HL-60 (cell line): ENCODE results near the gene MRPS26.

ENCODE experiments used
- DNase-seq, 2 experiments: peaks; one replicate each; pipeline ENCODE4 v3.0.0-alpha.2; 2010 to 2020; ENCODE audit warnings: low read depth in 1 of 2, low spot score in 1 of 2
- H3K27ac ChIP-seq: fragments of 250-450 bp; sonication (Bioruptor Pico); replicated peaks from 2 replicates; pipeline ENCODE4 v1.5.1; 2020; ENCODE audit warnings: mild to moderate bottlenecking, moderate library complexity
- H3K27me3 ChIP-seq: fragments of 250-450 bp; sonication (Bioruptor Pico); 2 replicates; pipeline ENCODE4 v1.5.1; 2021; ENCODE audit warnings: mild to moderate bottlenecking, moderate library complexity; ENCODE audit not compliant: insufficient read depth, poor library complexity, severe bottlenecking
- H3K4me3 ChIP-seq: replicated peaks from 2 replicates; pipeline ENCODE4 v1.5.1; 2011; ENCODE audit warnings: mild to moderate bottlenecking, control low read depth, low read length; ENCODE audit not compliant: insufficient read depth
- CTCF ChIP-seq: IDR thresholded peaks from one replicate; pipeline ENCODE4 v1.5.1; 2011; ENCODE audit warnings: low read length, control low read depth, inconsistent platforms; ENCODE audit not compliant: insufficient read depth
- GABPA ChIP-seq: IDR thresholded peaks from 2 replicates; pipeline ENCODE4 v1.6.1; 2012; ENCODE audit warnings: low read depth
- POLR2AphosphoS5 ChIP-seq: IDR thresholded peaks from 2 replicates; pipeline ENCODE4 v1.6.1; 2012; ENCODE audit warnings: low read depth
- SPI1 ChIP-seq: IDR thresholded peaks from 2 replicates; pipeline ENCODE4 v1.6.1; 2012; ENCODE audit warnings: low read depth, mild to moderate bottlenecking, borderline replicate concordance
- TF ChIP-seq, protein P1 (sequence below): IDR thresholded peaks from 2 replicates; pipeline ENCODE4 v1.6.1; 2012; ENCODE audit warnings: low read depth; ENCODE audit not compliant: insufficient replicate concordance

MRPS26 gene

DNA sequence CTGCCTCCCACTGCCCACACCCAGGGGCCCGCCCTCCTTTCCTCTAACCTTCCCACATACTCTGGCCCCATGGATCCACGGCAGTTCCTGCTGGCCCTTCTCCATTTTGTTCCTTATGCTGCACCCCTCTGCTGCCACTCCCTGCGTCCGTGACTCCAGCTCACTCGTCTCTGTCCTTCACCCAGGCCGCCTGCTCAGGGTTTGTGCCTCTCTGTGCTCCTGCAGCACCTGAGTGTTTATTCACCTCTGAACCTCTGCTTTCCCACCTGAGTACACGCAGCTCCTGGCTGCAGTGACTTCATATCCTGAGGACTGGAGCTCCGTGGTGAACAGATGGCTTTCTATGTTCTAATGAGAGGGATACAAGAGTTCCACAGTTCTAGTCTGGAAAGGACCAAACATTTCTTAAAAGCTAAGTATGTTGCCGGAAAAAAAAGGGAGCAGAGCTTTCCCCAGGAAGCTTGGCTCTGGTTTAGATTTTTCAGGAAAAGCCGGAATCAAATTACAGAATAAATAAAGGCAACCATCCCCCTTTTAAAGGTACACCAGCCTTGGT lies 3.9 kb upstream of the MRPS26 start:
- TF ChIP-seq SPI1, result no peak
- no peak for TF ChIP-seq POLR2AphosphoS5
- TF ChIP-seq CTCF, result no peak
- no peak for TF ChIP-seq GABPA
- TF ChIP-seq, protein P1, sequence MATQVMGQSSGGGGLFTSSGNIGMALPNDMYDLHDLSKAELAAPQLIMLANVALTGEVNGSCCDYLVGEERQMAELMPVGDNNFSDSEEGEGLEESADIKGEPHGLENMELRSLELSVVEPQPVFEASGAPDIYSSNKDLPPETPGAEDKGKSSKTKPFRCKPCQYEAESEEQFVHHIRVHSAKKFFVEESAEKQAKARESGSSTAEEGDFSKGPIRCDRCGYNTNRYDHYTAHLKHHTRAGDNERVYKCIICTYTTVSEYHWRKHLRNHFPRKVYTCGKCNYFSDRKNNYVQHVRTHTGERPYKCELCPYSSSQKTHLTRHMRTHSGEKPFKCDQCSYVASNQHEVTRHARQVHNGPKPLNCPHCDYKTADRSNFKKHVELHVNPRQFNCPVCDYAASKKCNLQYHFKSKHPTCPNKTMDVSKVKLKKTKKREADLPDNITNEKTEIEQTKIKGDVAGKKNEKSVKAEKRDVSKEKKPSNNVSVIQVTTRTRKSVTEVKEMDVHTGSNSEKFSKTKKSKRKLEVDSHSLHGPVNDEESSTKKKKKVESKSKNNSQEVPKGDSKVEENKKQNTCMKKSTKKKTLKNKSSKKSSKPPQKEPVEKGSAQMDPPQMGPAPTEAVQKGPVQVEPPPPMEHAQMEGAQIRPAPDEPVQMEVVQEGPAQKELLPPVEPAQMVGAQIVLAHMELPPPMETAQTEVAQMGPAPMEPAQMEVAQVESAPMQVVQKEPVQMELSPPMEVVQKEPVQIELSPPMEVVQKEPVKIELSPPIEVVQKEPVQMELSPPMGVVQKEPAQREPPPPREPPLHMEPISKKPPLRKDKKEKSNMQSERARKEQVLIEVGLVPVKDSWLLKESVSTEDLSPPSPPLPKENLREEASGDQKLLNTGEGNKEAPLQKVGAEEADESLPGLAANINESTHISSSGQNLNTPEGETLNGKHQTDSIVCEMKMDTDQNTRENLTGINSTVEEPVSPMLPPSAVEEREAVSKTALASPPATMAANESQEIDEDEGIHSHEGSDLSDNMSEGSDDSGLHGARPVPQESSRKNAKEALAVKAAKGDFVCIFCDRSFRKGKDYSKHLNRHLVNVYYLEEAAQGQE, result no peak
- H3K27ac ChIP-seq, result no peak overlapping the region
- H3K27me3 ChIP-seq, result no peaks in the 10 kb centered on the region
- H3K4me3 ChIP-seq, result no peak overlapping the region
- DNase-seq, result no peak

DNA sequence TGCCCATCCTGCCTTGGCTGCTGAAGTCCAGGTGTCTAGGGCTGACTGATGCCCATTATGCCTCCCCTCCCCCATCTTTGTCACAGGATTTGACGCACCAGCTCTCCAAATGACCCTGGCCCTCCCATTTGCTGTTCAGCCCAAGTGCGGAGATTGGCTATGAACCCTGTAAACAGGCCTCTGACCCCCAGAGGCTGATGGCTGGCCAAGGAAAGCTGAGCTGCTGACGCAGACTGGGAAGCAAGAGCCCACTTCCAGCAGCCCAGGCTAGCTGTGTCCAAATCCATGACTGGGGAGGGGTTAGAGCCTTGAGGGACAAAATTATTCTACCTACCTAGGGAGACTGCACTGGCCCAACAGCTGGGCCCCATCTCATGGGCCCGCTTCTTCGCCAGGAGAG lies 3.2 kb upstream of the MRPS26 start:
- no peak for DNase-seq
- Histone ChIP-seq H3K4me3 (no peak overlapping the region), H3K27ac (no peak overlapping the region), H3K27me3 (no peaks in the 10 kb centered on the region)
- TF ChIP-seq, protein P1, result no peak
- TF ChIP-seq CTCF (no peak), SPI1 (no peak), GABPA (no peak)

DNA sequence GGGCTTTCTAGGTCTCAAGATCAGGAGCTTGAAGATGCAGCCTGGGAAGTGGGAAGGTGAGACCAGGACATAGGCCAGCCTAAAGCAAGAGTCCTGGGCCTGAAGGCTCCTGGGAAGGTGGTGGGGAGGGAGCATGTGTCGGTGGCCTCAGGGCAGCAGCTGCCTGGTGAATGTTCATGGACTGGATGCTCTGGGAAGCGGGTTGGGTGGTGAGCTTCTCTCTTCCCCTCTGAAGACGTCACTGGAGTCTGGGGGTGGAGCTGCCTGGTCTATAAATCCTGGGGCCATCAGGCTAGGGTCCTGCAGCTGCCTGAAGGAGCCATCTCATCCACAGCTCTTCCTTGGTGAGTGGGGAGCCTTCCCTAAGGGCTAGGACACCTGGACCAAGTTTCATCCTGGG lies 2.5 kb upstream of the MRPS26 start, which contains the start of gene GNRH2:
TSS of gene GNRH2 (plus strand) at position 301 of the 400 bp plus-strand sequence. CDS start 793 bp downstream, outside the sequence.
- Histone ChIP-seq H3K27me3 (no peaks in the 10 kb centered on the region), H3K27ac (no peak within 1 kb of the TSS), H3K4me3 (no peak within 1 kb of the TSS)
- no peak for TF ChIP-seq GABPA
- no peak for TF ChIP-seq SPI1
- TF ChIP-seq, protein P1, result no peak
- TF ChIP-seq POLR2AphosphoS5, result no peak
- TF ChIP-seq CTCF, result no peak
- no peak for DNase-seq
